KMS-11 (cell line): ENCODE data around the gene FRMPD3.

ENCODE experiments used
- H2AFZ ChIP-seq: fragments of 200-600 bp; sonication (generic); 2 replicates; pipeline ENCODE4 v1.6.1; 2016; ENCODE audit warnings: antibody characterized with exemption, mixed run types, low read depth
- H3K27ac ChIP-seq: fragments of 200-600 bp; sonication (generic); 2 replicates; pipeline ENCODE4 v1.6.1; 2016; ENCODE audit warnings: mild to moderate bottlenecking, mixed run types
- H3K27me3 ChIP-seq: fragments of 200-600 bp; sonication (generic); 2 replicates; pipeline ENCODE4 v1.6.1; 2017; ENCODE audit warnings: mild to moderate bottlenecking, low read depth, mixed run types, moderate library complexity; ENCODE audit not compliant: insufficient read depth
- H3K36me3 ChIP-seq: fragments of 200-600 bp; sonication (generic); 2 replicates; pipeline ENCODE4 v1.6.1; 2017; ENCODE audit warnings: mild to moderate bottlenecking, mixed run types; ENCODE audit not compliant: insufficient read depth
- H3K4me1 ChIP-seq: fragments of 200-600 bp; sonication (generic); 2 replicates; pipeline ENCODE4 v1.6.1; 2016; ENCODE audit warnings: mild to moderate bottlenecking, low read depth, mixed run types; ENCODE audit not compliant: poor library complexity, severe bottlenecking
- H3K4me2 ChIP-seq: fragments of 200-600 bp; sonication (generic); 2 replicates; pipeline ENCODE4 v1.7.0; 2016; ENCODE audit warnings: mild to moderate bottlenecking, mixed run types
- H3K4me3 ChIP-seq: fragments of 200-600 bp; sonication (generic); IDR thresholded peaks from 2 replicates; pipeline ENCODE4 v1.6.1; 2017; ENCODE audit warnings: low read depth, low read length, mixed read lengths; ENCODE audit not compliant: insufficient read depth
- H3K79me2 ChIP-seq: fragments of 200-600 bp; sonication (generic); 2 replicates; pipeline ENCODE4 v1.6.1; 2016; ENCODE audit warnings: low read depth, mixed run types; ENCODE audit not compliant: insufficient read depth
- H3K9ac ChIP-seq: fragments of 200-600 bp; sonication (generic); 2 replicates; pipeline ENCODE4 v1.6.1; 2016; ENCODE audit warnings: mild to moderate bottlenecking, mixed run types
- H4K20me1 ChIP-seq: fragments of 200-600 bp; sonication (generic); 2 replicates; pipeline ENCODE4 v1.6.1; 2016; ENCODE audit warnings: mild to moderate bottlenecking, mixed run types; ENCODE audit not compliant: insufficient read depth
- CTCF ChIP-seq: fragments of 200-600 bp; sonication (generic); conservative IDR thresholded peaks from 2 replicates; pipeline ENCODE4 v1.6.1; 2017; ENCODE audit warnings: low read depth, mild to moderate bottlenecking, antibody characterized with exemption, low read length, moderate library complexity, mixed read lengths

The FRMPD3 gene

GRCh38 chrX:107445631-107446030 is 3.8 kb upstream of the FRMPD3 start:
- peaks cover 5% of the 10 kb centered on the region for H3K4me1 ChIP-seq
- no peak overlapping the region for H3K27ac ChIP-seq
- no peak overlapping the region for H2AFZ ChIP-seq
- H3K4me2 ChIP-seq = no peak overlapping the region
- H3K27me3 ChIP-seq = no peaks in the 10 kb centered on the region
- H3K4me3 ChIP-seq = no peak overlapping the region
- H4K20me1 ChIP-seq = no peaks in the 10 kb centered on the region
- H3K36me3 ChIP-seq = no peaks in the 10 kb centered on the region
- H3K9ac ChIP-seq = no peak overlapping the region
- TF ChIP-seq CTCF = no peak
- no peaks in the 10 kb centered on the region for H3K79me2 ChIP-seq

GRCh38 chrX:107447642-107448041 is 1.8 kb upstream of the FRMPD3 start:
- Histone ChIP-seq H3K27me3 (no peaks in the 10 kb centered on the region), H3K9ac (no peak overlapping the region), H3K4me3 (no peak overlapping the region), H3K4me2 (no peak overlapping the region), H3K27ac (no peak overlapping the region), H3K79me2 (no peaks in the 10 kb centered on the region), H4K20me1 (no peaks in the 10 kb centered on the region), H2AFZ (no peak overlapping the region), H3K4me1 (peaks cover 5% of the 10 kb centered on the region), H3K36me3 (no peaks in the 10 kb centered on the region)
- no peak for TF ChIP-seq CTCF

DNA sequence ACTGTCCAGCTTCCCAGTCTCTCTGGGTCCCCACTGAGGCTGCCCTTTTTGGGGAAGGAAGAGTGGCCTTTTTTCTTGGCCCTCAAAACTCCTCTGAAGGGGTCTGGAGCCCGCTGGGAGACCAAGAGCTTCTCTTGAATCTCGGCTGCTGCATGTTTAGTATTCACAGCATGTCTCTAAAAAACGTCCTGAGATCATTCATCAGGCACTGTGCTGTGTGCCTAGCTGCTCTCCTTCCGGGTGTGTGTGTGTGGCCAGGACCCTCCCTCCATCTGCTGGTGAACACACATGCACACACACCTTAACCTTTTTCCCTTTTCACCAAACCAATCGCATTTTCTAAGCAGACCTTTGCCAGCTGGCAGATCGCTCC is 841 bp upstream of the FRMPD3 start:
- H3K36me3 ChIP-seq = no peaks in the 10 kb centered on the region
- no peaks in the 10 kb centered on the region for H3K79me2 ChIP-seq
- H2AFZ ChIP-seq = peak overlapping the region; percentile 66; the same call in 1 of the 2 replicates
- H3K9ac ChIP-seq = peak overlapping the region; percentile 22; the same call in 1 of the 2 replicates
- TF ChIP-seq CTCF = 0 out of 2 replicates have a peak, but pooled peaks have one; percentile 12
- peaks cover 5% of the 10 kb centered on the region for H3K4me1 ChIP-seq
- H3K27me3 ChIP-seq = no peaks in the 10 kb centered on the region
- H3K4me3 ChIP-seq = no peak overlapping the region
- no peaks in the 10 kb centered on the region for H4K20me1 ChIP-seq
- peak overlapping the region; percentile 45 for H3K4me2 ChIP-seq
- H3K27ac ChIP-seq = no peak overlapping the region

DNA sequence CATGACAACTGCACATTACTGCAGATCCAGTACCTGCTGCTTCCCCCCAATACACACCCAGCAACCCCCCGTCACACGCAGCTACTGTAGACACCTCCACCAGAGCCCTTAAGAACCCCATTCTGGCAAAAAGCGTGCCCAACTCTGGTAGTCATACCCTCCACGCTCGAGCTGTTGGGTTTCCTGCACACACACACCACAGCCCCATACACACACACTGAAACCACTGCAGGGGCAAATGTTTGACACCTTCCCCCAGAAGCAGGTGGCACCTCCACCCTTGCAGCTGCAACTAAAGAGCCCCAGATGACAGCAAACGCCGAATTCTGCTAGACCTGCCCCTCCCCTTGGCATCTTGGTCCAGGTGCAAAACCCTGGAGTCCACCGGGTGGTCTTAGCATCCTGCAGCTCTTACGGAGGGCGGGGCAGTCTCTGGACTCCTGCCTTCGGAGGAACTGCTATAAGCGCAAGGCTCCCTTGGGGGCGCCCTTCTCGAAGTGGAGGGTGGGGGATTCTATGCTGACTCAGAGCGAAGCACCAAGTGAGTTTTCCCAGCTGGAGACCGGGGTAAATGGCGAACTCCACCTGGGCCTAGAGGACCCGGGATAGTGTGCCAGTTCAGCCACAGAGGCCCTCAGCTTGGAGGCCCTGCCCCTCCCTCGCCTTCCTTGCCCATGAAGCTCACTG is 1.5 kb downstream of the FRMPD3 start:
- peaks cover 5% of the 10 kb centered on the region for H3K4me1 ChIP-seq
- no peak overlapping the region for H3K9ac ChIP-seq
- H3K27me3 ChIP-seq = no peaks in the 10 kb centered on the region
- H4K20me1 ChIP-seq = no peaks in the 10 kb centered on the region
- TF ChIP-seq CTCF = no peak
- H3K79me2 ChIP-seq = no peaks in the 10 kb centered on the region
- H3K4me2 ChIP-seq = no peak overlapping the region
- no peak overlapping the region for H2AFZ ChIP-seq
- H3K36me3 ChIP-seq = no peaks in the 10 kb centered on the region
- H3K4me3 ChIP-seq = no peak overlapping the region
- no peak overlapping the region for H3K27ac ChIP-seq
